Measurements from ENCODE around the gene PLXNA4. TPM values are rescaled to one million over a fixed set of nuclear protein-coding genes. Genes with fewer than 3 reads are reported as not detected.

The PLXNA4 gene
- total and polyA plus RNA-seq, 4 donors = 0.63 to 4.6 (median 2.1) TPM

GRCh38 chr7:132181946-132182685, 394.2 kb downstream of the PLXNA4 start:
- no peaks in the 10 kb centered on the region for H3K27me3 ChIP-seq (ENCODE audit: control insufficient read depth in 3 of 3, insufficient read depth in 3 of 3, low read length in 2 of 3)
- no peak overlapping the region for H3K9ac ChIP-seq (ENCODE audit: insufficient read depth in 1 of 2, low read length in 2 of 2)
- peaks cover 0 to 2% (median 0%) of the 10 kb centered on the region in 5 donors for H3K4me1 ChIP-seq (ENCODE audit: control insufficient read depth in 5 of 5, insufficient read depth in 5 of 5, low read length in 5 of 5)
- peaks cover 0 to 10% (median under 1%) of the 10 kb centered on the region in 4 donors for H3K9me3 ChIP-seq (ENCODE audit: control insufficient read depth in 4 of 4, insufficient read depth in 3 of 4, low read length in 3 of 4)
- WGBS, 2 donors = 74 to 82% methylated on average over 9 of the region's 9 CpGs
- ATAC-seq (ENCODE audit: insufficient read depth, low FRiP score) (no peak), DNase-seq (no peak)
- no peak overlapping the region for H3K27ac ChIP-seq (ENCODE audit: low read depth in 1 of 2, low read length in 1 of 2)
- no peak overlapping the region for H3K4me3 ChIP-seq
- TF ChIP-seq, protein P1, sequence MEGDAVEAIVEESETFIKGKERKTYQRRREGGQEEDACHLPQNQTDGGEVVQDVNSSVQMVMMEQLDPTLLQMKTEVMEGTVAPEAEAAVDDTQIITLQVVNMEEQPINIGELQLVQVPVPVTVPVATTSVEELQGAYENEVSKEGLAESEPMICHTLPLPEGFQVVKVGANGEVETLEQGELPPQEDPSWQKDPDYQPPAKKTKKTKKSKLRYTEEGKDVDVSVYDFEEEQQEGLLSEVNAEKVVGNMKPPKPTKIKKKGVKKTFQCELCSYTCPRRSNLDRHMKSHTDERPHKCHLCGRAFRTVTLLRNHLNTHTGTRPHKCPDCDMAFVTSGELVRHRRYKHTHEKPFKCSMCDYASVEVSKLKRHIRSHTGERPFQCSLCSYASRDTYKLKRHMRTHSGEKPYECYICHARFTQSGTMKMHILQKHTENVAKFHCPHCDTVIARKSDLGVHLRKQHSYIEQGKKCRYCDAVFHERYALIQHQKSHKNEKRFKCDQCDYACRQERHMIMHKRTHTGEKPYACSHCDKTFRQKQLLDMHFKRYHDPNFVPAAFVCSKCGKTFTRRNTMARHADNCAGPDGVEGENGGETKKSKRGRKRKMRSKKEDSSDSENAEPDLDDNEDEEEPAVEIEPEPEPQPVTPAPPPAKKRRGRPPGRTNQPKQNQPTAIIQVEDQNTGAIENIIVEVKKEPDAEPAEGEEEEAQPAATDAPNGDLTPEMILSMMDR (IDR thresholded peaks at IDR 0.05; ENCODE audit: control extremely low read depth, extremely low read depth) = no peak
- H3K36me3 ChIP-seq (ENCODE audit: control insufficient read depth in 4 of 4, insufficient read depth in 4 of 4, low read length in 4 of 4) = no peaks in the 10 kb centered on the region

- H3K4me1 ChIP-seq (ENCODE audit: control insufficient read depth in 5 of 5, insufficient read depth in 5 of 5, low read length in 5 of 5) = peaks cover 0 to 2% (median 0%) of the 10 kb centered on the region in 5 donors
- DNase-seq (no peak), ATAC-seq (ENCODE audit: insufficient read depth, low FRiP score) (no peak)
- TF ChIP-seq, protein P1 (IDR thresholded peaks at IDR 0.05; ENCODE audit: control extremely low read depth, extremely low read depth) = no peak
- 85 to 87% methylated on average over 10 of the region's 10 CpGs for WGBS, 2 donors
- H3K27ac ChIP-seq (ENCODE audit: low read depth in 1 of 2, low read length in 1 of 2) = no peak overlapping the region
- no peaks in the 10 kb centered on the region for H3K36me3 ChIP-seq (ENCODE audit: control insufficient read depth in 4 of 4, insufficient read depth in 4 of 4, low read length in 4 of 4)
- peaks cover 0 to 8% (median 0%) of the 10 kb centered on the region in 4 donors for H3K9me3 ChIP-seq (ENCODE audit: control insufficient read depth in 4 of 4, insufficient read depth in 3 of 4, low read length in 3 of 4)
- H3K9ac ChIP-seq (ENCODE audit: insufficient read depth in 1 of 2, low read length in 2 of 2) = no peak overlapping the region
- no peak overlapping the region for H3K4me3 ChIP-seq
- peaks cover 0 to 4% (median 3%) of the 10 kb centered on the region in 3 donors for H3K27me3 ChIP-seq (ENCODE audit: control insufficient read depth in 3 of 3, insufficient read depth in 3 of 3, low read length in 2 of 3)
Observed at GRCh38 chr7:132181371-132181770, 394.9 kb downstream of the PLXNA4 start.

DNA sequence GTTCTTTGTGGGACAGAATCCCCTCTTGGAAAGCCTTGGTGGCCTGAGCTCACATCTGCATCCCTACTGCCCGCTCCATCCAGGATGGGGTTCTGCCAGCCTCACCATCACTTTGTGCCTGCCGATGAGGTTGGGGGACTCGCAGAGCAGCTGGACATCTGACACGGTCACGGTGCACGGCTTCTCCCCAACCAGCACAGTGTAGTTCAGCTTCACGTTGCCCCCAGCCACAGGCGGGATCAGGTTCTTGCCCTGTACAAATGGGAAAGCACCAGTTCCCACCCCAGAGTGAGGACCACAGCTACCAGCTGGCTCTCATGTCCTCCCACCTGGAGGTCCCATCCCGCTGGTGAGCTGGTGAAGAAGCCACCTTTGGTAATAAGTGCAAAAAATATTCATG, 395.8 kb downstream of the PLXNA4 start:
- DNase-seq (no peak), ATAC-seq (ENCODE audit: insufficient read depth, low FRiP score) (no peak)
- no peak overlapping the region for H3K4me3 ChIP-seq
- H3K36me3 ChIP-seq (ENCODE audit: control insufficient read depth in 4 of 4, insufficient read depth in 4 of 4, low read length in 4 of 4) = no peaks in the 10 kb centered on the region
- H3K27ac ChIP-seq (ENCODE audit: low read depth in 1 of 2, low read length in 1 of 2) = no peak overlapping the region
- peaks cover 0 to 3% (median 0%) of the 10 kb centered on the region in 4 donors for H3K9me3 ChIP-seq (ENCODE audit: control insufficient read depth in 4 of 4, insufficient read depth in 3 of 4, low read length in 3 of 4)
- peaks cover 0 to 4% (median 3%) of the 10 kb centered on the region in 3 donors for H3K27me3 ChIP-seq (ENCODE audit: control insufficient read depth in 3 of 3, insufficient read depth in 3 of 3, low read length in 2 of 3)
- peaks cover 0 to 2% (median 0%) of the 10 kb centered on the region in 5 donors for H3K4me1 ChIP-seq (ENCODE audit: control insufficient read depth in 5 of 5, insufficient read depth in 5 of 5, low read length in 5 of 5)
- no peak overlapping the region for H3K9ac ChIP-seq (ENCODE audit: insufficient read depth in 1 of 2, low read length in 2 of 2)
- WGBS, 2 donors = 92% methylated on average over 9 of the region's 9 CpGs
- TF ChIP-seq, protein P1 (IDR thresholded peaks at IDR 0.05; ENCODE audit: control extremely low read depth, extremely low read depth) = no peak
